HG02571 (cell line): Measurements from ENCODE around the gene RFWD3.

ENCODE experiments used
- ATAC-seq: cut with Tn5 transposase; IDR thresholded peaks from one replicate; pipeline ENCODE4 v1.9.1; 2021; ENCODE audit warnings: mild to moderate bottlenecking, moderate library complexity; ENCODE audit not compliant: unreplicated experiment

Gene RFWD3

DNA sequence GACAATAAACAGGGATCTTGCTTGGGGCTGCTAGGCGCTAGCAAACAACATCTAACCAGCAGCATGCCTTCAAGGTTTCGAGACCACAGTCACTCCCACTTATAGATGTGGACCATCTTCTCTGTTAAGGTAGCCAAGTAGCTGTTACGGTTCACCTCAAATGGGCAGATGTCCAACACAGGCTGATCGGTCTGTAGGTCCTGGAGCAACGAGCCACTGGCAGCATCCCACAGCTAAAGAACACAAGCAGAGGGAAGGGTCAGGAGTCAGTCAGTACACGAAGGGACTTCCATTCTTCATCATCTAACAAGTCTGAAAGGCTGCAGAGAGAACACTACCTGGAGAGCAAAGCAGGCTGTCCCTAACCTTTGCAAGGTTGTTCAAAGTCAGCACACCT is 42.8 kb downstream of the RFWD3 start:
- ATAC-seq: no peak

DNA sequence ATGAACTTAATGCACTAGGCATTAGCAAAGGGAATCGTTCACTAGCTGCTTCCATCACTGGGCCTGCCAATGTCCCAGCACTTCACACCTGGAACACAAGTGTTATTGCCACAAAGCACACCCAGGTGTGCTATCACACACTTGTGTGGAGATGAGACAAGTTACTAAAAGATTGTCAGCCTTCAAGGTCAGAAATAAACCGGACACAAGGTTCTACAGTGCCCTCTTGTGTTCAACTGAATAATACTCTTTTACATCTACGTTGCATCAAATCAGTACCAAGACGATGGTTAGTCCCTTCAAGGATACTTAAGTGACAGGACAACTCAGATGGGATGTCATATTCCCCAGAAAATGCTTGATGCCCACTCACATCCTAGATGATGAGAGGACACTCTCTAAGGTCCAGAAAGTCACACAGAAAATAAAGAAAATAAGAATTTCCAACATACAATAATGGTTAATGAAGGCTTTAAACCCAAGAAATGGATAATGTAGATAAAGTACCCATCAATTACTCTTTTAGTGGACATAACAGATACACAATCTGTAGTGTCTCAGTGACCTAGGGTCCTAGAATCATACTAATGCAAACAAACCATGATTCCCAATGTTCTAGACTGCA is 43.4 kb downstream of the RFWD3 start:
- no peak for ATAC-seq

DNA sequence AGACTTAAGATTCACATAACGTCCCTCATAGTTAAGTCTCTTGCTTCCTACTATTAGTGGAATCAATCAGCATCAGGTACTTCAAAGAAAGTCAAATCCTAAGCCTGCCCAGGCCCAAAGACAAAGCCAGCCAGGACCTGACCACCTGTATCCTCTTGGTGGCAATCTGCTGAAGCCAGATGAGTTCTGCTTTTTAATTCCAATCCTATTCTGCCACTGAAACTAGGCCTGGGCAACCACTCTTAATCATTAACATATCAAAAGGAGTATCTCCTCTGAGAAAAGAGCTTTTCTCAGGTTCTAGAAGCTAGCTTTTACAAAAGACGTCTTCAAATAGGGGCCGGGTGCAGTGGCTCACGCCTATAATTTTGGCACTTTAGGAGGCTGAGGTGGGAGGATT is 44.7 kb downstream of the RFWD3 start:
- ATAC-seq: no peak

DNA sequence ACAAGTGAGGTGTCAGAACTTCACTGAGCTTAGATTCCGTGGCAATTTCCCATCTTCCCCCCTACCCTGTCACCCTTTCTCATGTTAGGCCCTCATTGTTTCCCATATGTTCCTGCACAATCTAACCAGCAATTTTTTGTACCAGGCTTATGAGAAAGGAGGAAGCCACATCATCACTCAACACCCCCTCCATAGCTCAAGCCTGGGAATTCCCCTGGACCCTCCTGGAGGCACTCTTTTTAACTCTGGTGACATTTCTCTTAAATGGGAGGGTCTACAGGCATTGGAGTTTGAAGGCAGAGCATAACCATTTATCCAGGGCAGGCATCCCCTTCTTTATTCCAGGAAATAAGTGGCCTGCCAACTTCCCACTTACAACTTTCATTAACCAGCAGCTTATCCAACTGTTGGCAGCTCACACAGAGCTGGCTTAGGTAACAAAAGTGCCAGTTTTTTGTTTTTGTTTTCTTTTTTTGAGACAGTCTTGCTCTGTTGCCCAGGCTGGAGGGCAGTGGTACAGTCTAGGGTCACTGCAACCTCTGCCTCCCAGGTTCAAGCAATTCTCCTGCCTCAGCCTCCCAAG is 49.4 kb downstream of the RFWD3 start:
- ATAC-seq: no peak

GRCh38 chr16:74611721-74612120 is 55.0 kb downstream of the RFWD3 start:
- ATAC-seq: no peak

- ATAC-seq: no peak
These were observed 57.7 kb downstream of the RFWD3 start for GRCh38 chr16:74608944-74609343.

- no peak for ATAC-seq
These were observed 58.3 kb downstream of the RFWD3 start for GRCh38 chr16:74608381-74608780.

- ATAC-seq: no peak
These were observed 58.7 kb downstream of the RFWD3 start for GRCh38 chr16:74607962-74608356.

GRCh38 chr16:74607310-74607961 is 59.2 kb downstream of the RFWD3 start:
- peak; percentile 8 for ATAC-seq

- peak; percentile 94 for ATAC-seq
These were observed 60.0 kb downstream of the RFWD3 start, which contains the start of gene GLG1 for GRCh38 chr16:74606521-74607309. Gene GLG1 (minus strand): TSS chr16:74607114. CDS start chr16:74607094, 20 bp downstream.

DNA sequence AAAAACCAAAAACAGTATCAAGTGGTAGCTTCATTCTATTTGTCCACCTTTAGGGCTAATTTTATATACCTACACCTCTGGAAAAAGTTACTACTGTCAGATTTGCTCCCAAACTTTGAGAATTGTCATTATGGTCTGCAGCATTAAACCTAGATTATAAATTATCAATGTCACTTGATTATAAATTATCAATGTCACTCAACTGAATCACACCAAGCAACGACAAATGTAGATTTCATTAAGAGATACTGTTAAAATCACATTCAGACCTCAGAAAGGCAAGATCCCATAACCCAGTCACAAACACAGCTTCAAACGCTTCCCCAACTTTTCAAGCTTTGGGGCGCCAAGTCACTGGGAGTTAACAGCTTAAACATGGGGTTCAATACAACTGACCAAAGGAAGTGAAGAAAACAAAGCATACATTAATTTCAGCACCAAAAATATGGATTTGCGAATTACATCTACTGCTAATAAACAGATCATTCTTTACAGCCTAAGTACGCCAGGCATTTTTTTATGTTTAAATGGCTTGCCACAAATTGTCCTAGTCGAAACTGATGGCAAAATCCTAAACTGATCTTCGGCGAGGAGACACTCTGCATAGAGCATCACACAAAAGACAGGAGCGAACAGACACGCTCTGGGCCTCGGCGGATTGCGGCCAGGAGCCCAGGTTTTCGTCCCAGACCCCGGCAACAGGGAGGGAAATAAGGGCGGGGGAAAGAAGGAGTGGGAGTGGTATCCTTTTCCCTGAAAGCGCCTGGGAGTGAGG is 60.7 kb downstream of the RFWD3 start:
- no peak for ATAC-seq

DNA sequence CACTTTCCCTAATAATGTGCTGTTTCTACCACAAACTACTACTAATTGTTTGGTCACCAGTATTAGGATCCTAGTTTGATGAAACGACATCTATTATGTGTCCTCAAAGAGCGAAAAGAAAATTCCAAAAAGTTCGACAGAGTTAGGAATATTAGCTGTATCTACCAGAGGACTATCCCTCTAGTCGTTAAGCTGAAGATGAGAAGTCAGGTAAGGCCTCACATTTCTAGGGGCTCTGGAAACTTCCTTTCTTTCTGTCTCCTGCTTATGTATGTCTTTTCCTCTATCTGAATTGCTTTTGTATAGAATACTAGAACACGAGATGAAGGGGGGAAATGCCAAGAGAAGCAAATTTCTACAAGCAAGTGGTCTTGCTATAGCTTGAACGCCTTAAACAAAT is 61.3 kb downstream of the RFWD3 start:
- ATAC-seq: no peak

DNA sequence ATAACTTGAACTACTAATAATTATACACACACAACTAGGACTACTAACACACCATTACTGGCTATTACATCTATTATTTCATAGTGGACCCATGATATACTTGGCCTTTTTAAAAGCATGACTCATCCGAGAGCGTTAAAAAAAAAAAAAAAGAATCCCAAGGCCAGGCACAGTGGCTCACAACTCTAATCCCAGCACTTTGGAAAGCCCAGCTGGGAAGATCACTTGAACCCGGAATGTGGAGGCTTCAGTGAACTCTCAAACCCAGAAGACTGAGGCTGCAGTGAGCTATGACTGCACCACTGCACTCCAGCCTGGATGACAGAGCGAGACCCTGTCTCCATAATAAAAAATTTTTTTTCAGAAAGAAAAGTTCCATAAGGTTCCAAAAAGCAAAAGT is 62.8 kb downstream of the RFWD3 start:
- no peak for ATAC-seq

DNA sequence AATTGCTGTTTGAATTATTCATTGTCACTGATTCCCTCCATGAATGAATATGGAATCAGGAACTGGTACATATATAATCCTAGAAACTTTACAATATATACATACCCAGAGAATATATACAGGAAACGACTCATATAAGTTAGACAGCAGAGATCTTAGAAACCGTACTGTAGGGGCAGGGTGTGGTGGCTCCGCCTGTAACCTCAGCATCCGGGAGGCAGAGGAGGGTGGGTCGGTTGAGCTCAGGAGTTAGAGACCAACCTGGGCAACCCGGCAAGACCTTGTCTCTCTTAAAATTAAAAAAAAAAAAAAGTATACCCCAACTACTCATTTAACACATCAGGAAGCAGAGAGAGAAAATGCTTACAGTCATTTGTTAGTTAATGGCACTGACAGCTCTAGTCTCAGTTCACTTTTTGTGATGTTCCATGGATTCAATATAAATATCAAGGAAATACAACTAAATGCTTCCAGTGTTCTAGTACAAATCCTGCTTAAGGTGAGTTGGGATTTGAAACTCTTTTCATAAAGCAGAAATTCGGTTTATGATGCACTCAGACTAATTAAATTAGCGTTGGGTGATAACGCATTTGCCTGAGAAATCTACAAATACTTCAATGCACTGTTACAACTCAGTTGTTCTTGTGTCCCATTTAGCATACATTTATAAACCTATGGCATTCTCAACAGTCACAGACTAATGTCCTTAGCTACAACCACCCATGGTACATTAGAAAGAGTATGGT is 65.4 kb downstream of the RFWD3 start:
- no peak for ATAC-seq

- no peak for ATAC-seq
These were observed 70.1 kb downstream of the RFWD3 start for GRCh38 chr16:74596586-74596985.

GRCh38 chr16:74592847-74593246 is 73.8 kb downstream of the RFWD3 start:
- no peak for ATAC-seq

GRCh38 chr16:74591876-74592650 is 74.6 kb downstream of the RFWD3 start:
- ATAC-seq: no peak

DNA sequence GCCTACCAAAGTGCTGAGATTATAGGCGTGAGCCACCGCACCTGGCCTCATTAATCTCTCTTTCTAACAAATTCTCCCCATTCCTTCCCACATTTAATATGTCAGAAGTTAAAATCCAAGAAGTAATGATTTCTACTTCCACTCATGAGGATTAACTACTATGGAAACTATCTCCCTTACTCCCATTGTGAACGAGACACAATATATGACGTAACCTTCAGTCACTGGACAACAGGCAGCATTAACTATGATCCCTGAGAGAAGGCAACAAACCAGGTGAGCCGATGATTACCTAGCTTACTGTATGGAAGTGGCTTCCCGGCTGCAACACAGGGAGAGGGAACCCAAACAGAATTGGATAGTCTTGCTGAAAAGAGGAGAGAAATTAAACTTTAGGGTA is 79.7 kb downstream of the RFWD3 start:
- ATAC-seq: no peak

- ATAC-seq: no peak
These were observed 80.7 kb downstream of the RFWD3 start for GRCh38 chr16:74585846-74586443.
